ENCODE measurements around the gene MRGPRG.
"Not testable (repeated sequence)": the region's sequence is repeated elsewhere in the genome, so short reads cannot be mapped to it uniquely, and the experiment has no call there.

The MRGPRG gene

GRCh38 chr11:3170756-3171650 is 47.6 kb downstream of the MRGPRG start:
- DNase-seq, result no peak

- no peak for DNase-seq
These were observed 48.4 kb downstream of the MRGPRG start for GRCh38 chr11:3170044-3170755.

- no peak for DNase-seq
These were observed 49.2 kb downstream of the MRGPRG start for GRCh38 chr11:3169255-3170043.

GRCh38 chr11:3168742-3169254 is 49.8 kb downstream of the MRGPRG start:
- DNase-seq, result not testable (repeated sequence)

All from NCI-H1930 (cell line).